GM12878 (cell line): ENCODE measurements around the gene MYH7. TPM values are rescaled to one million over a fixed set of nuclear protein-coding genes. Genes with fewer than 3 reads are reported as not detected.

Experiments
- ATAC-seq: fragments of 200-7000 bp; cut with Tn5 transposase; 3 replicates; pipeline ENCODE4 v1.9.1; 2020; ENCODE audit warnings: mild to moderate bottlenecking, moderate library complexity
- BruUV-seq: library from RNA; stranded (reverse); fragments of 400-500 nt; replicated peaks from 2 replicates; lab custom pipeline; 2021; lab: Mats Ljungman, UMichigan
- CTCF ChIA-PET: fragments of 300-600 bp; sonication (Branson Sonifier 250); formaldehyde crosslinking; extraction: SDS; loops from one replicate; lab custom pipeline; 2021; ENCODE audit warnings: inconsistent platforms; lab: Yijun Ruan, JAX
- POLR2A ChIA-PET: fragments of 350-600 bp; formaldehyde crosslinking; extraction: SDS; loops from one replicate; lab custom pipeline; 2021; ENCODE audit warnings: inconsistent platforms; lab: Charles Lee
- RAD21 ChIA-PET: fragments of 300-600 bp; sonication (Branson Sonifier 250); formaldehyde crosslinking; loops from one replicate; lab custom pipeline; 2023; ENCODE audit warnings: antibody characterized with exemption; ENCODE audit not compliant: unreplicated experiment; lab: Charles Lee
- SMC1A ChIA-PET: fragments of 300-600 bp; sonication (Branson Sonifier 250); formaldehyde crosslinking; loops from one replicate; lab custom pipeline; 2023; ENCODE audit not compliant: unreplicated experiment, uncharacterized antibody; lab: Charles Lee
- DNase-seq: peaks from one replicate; pipeline ENCODE4 v3.0.0-alpha.2; 2011; ENCODE audit warnings: low read depth, low spot score
- FAIRE-seq: peaks from 3 replicates; lab custom pipeline; 2011; peaks lifted over from hg19 to GRCh38; lab: Jason Lieb, UNC
- H2AFZ ChIP-seq: 2 replicates; pipeline ENCODE4 v1.6.0; 2011; ENCODE audit warnings: low read depth, low read length, control low read depth; ENCODE audit not compliant: control insufficient read depth
- H3K27ac ChIP-seq: 2 replicates; pipeline ENCODE4 v1.5.1; 2011; ENCODE audit warnings: control low read depth; ENCODE audit not compliant: control insufficient read depth, insufficient read depth
- H3K27me3 ChIP-seq, 2 experiments: replicated peaks in 1 of 2; 2 replicates each; pipeline versions ENCODE4 v1.6.0 to v1.6.1; 2011; ENCODE audit warnings: low read length in 1 of 2; ENCODE audit not compliant: control insufficient read depth in 2 of 2, insufficient read depth in 2 of 2
- H3K36me3 ChIP-seq, 2 experiments: 2 replicates each; pipeline ENCODE4 v1.5.1; 2011; ENCODE audit warnings: low read length in 1 of 2; ENCODE audit not compliant: control insufficient read depth in 2 of 2, insufficient read depth in 2 of 2
- H3K4me1 ChIP-seq: 2 replicates; pipeline ENCODE4 v1.6.1; 2011; ENCODE audit warnings: mild to moderate bottlenecking, low read length, moderate library complexity, mixed read lengths; ENCODE audit not compliant: control insufficient read depth, insufficient read depth
- H3K4me2 ChIP-seq: 2 replicates; pipeline ENCODE4 v1.6.0; 2011; ENCODE audit warnings: control low read depth; ENCODE audit not compliant: control insufficient read depth, insufficient read depth
- H3K4me3 ChIP-seq: fragments of 200-600 bp; sonication (generic); 2 replicates; pipeline ENCODE4 v1.5.1; 2016
- H3K79me2 ChIP-seq: 2 replicates; pipeline ENCODE4 v1.6.0; 2011; ENCODE audit warnings: low read length; ENCODE audit not compliant: control insufficient read depth, insufficient read depth
- H3K9ac ChIP-seq: 2 replicates; pipeline ENCODE4 v1.8.0; 2011; ENCODE audit warnings: low read length, control low read depth, mixed read lengths; ENCODE audit not compliant: control insufficient read depth, insufficient read depth
- H3K9me3 ChIP-seq: replicated peaks from 3 replicates; pipeline ENCODE4 v1.5.1; 2011; ENCODE audit warnings: mild to moderate bottlenecking, low read length; ENCODE audit not compliant: control insufficient read depth, insufficient read depth
- H4K20me1 ChIP-seq: 2 replicates; pipeline ENCODE4 v1.6.0; 2011; ENCODE audit not compliant: control insufficient read depth, insufficient read depth
- HSF1 ChIP-seq: fragments of 150-350 bp; IDR thresholded peaks from 2 replicates; pipeline ENCODE4 v1.6.1; 2014; ENCODE audit warnings: mild to moderate bottlenecking, low read depth, low read length
- IRF3 ChIP-seq: fragments of 450-650 bp; IDR thresholded peaks from 2 replicates; pipeline ENCODE4 v1.6.1; 2014; ENCODE audit warnings: mild to moderate bottlenecking
- IRF4 ChIP-seq: IDR thresholded peaks from 2 replicates; pipeline ENCODE4 v1.6.1; 2011; ENCODE audit warnings: low read depth, low read length
- RELA ChIP-seq: fragments of 450-650 bp; IDR thresholded peaks from 2 replicates; pipeline ENCODE4 v1.8.0; 2014; ENCODE audit warnings: borderline replicate concordance; ENCODE audit not compliant: partially characterized antibody
- REST ChIP-seq: IDR thresholded peaks from 2 replicates; pipeline ENCODE4 v1.6.1; 2012; ENCODE audit warnings: mild to moderate bottlenecking, low read depth, low read length
- ZNF687 ChIP-seq: fragments of 450-650 bp; IDR thresholded peaks from 2 replicates; pipeline ENCODE4 v1.6.1; 2017; ENCODE audit warnings: mild to moderate bottlenecking, moderate library complexity
- WGBS: methylation state at CpG from one replicate; pipeline ENCODE4 v1.1.6; 2016; ENCODE audit warnings: low lambda C conversion rate; ENCODE audit not compliant: insufficient replicate concordance, insufficient coverage; ENCODE audit errors: missing lambda C conversion rate; 5-methylcytosine and 5-hydroxymethylcytosine counted together
- in situ Hi-C: fragments of 300-500 bp; cut with MboI; formaldehyde crosslinking; loops from 9 replicates; pipeline ENCODE4 v1.14.3; 2018; ENCODE audit warnings: mixed read lengths
- intact Hi-C: fragments of 100-400 bp; cut with micrococcal nuclease; formaldehyde crosslinking; loops from one replicate; pipeline ENCODE4 v1.14.2; 2022; ENCODE audit not compliant: unreplicated experiment
- polyA plus RNA-seq, 11 experiments: library from polyadenylated mRNA; depleted of rRNA in 4 of 11; unstranded in 6 of 11; stranded (reverse) in 5 of 11; fragments of >200 nt; fragmentation: Nextera tagmentation in 4 of 11; fragmentation: Illumina TruSeq in 1 of 11; extraction: Ambion mirVana in 4 of 11; extraction: Trizol in 1 of 11; gene quantifications; 1 replicate in 1 of 11; 2 replicates in 10 of 11; pipeline versions ENCODE4 v1.2.1 to v1.2.3, GENCODE V29; 2011 to 2016; ENCODE audit warnings: inconsistent platforms in 2 of 11, missing spikeins in 2 of 11, low read depth in 1 of 11
- total RNA-seq, 4 experiments: library from RNA; depleted of rRNA in 3 of 4; stranded (reverse); fragments of >200 nt in 3 of 4; fragmentation: Illumina TruSeq in 1 of 4; extraction: Trizol in 1 of 4; gene quantifications; 2 replicates each; pipeline versions ENCODE4 v1.2.1 to v1.2.3, GENCODE V29; 2013 to 2021

MYH7 gene
- total and polyA plus RNA-seq, 10 of the 15 experiments (the other 5 are each of a cell fraction or from before 2014, with no cell fraction given): 0.04 to 0.10 (median 0.05) TPM; not detected in 4

- no peak for TF ChIP-seq ZNF687
- TF ChIP-seq RELA: no peak
- TF ChIP-seq REST: no peak
- TF ChIP-seq, all 136 proteins: peak for 0
Observed at GRCh38 chr14:23425169-23425568, 10.3 kb downstream of the MYH7 start (continued).

- H3K36me3 ChIP-seq: no peaks in the 10 kb centered on the region
- WGBS: 66% methylated on average over 6 of the region's 6 CpGs
- H2AFZ ChIP-seq: no peak overlapping the region
- no peaks in the 10 kb centered on the region for H3K27me3 ChIP-seq
- no peak for ATAC-seq
- H3K4me1 ChIP-seq: no peaks in the 10 kb centered on the region
- RAD21 ChIA-PET: no interaction called here
- no TSS peak for BruUV-seq
- H3K9me3 ChIP-seq: no peaks in the 10 kb centered on the region
- H3K27ac ChIP-seq: no peak overlapping the region
- CTCF ChIA-PET: interaction anchor here (0.9 kb wide), 1 partner anchor 54 kb away, joined by 3 read pairs; no protein-coding TSS in a partner anchor
- SMC1A ChIA-PET: no interaction called here
- intact Hi-C loops (no loop called here), in situ Hi-C loops (no loop called here)
- no peak overlapping the region for H3K9ac ChIP-seq
- no peak for FAIRE-seq
- H3K79me2 ChIP-seq: no peaks in the 10 kb centered on the region
- no peak for DNase-seq
- POLR2A ChIA-PET: interaction anchor here (1.3 kb wide), 1 partner anchor 14 kb away, joined by 4 read pairs; no protein-coding TSS in a partner anchor
- no peak overlapping the region for H3K4me2 ChIP-seq
- H4K20me1 ChIP-seq: no peaks in the 10 kb centered on the region
- no peak overlapping the region for H3K4me3 ChIP-seq
- no peak for TF ChIP-seq IRF3
- TF ChIP-seq HSF1: no peak
- no peak for TF ChIP-seq ZNF687
- TF ChIP-seq IRF4: no peak
Observed at GRCh38 chr14:23423657-23424056, 11.8 kb downstream of the MYH7 start.
